ENCODE data around the gene RET. TPM values are rescaled to one million over a fixed set of nuclear protein-coding genes. Genes with fewer than 3 reads are reported as not detected.

The RET gene
- total and polyA plus RNA-seq, 4 donors, result 0.31 to 1.3 (median 0.77) TPM

DNA sequence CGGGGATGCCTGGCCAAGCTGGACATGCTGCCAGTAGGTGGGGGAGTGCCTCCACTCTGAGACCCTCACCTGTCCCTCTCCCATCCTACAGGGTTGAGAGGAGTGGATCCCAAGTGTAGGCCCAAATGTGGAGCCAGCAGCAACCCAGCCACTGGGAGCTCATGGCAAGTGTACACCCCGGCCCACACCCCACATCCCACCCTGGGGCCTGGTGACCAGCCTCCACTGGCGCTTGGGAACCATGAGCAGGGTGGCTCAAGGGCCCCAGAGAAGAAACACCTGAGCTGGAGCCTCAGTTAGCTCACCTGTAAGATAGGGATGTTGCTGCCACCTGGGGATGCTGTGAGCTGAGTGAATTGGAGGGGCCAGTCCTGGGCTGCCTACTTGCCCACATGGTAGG is 10.4 kb upstream of the RET start:
- Histone ChIP-seq H3K4me3 (no peak overlapping the region), H3K36me3 (ENCODE audit: control insufficient read depth in 4 of 4, insufficient read depth in 4 of 4, low read length in 4 of 4) (no peaks in the 10 kb centered on the region), H3K27me3 (ENCODE audit: control insufficient read depth in 3 of 3, insufficient read depth in 3 of 3, low read length in 2 of 3) (no peaks in the 10 kb centered on the region), H3K9me3 (ENCODE audit: control insufficient read depth in 4 of 4, insufficient read depth in 3 of 4, low read length in 3 of 4) (no peaks in the 10 kb centered on the region), H3K27ac (ENCODE audit: low read depth in 1 of 2, low read length in 1 of 2) (no peak overlapping the region), H3K9ac (ENCODE audit: insufficient read depth in 1 of 2, low read length in 2 of 2) (no peak overlapping the region), H3K4me1 (ENCODE audit: control insufficient read depth in 5 of 5, insufficient read depth in 5 of 5, low read length in 5 of 5) (peaks cover 0 to 7% (median 0%) of the 10 kb centered on the region in 5 donors)
- ATAC-seq (ENCODE audit: insufficient read depth, low FRiP score), result no peak
- DNase-seq, result no peak
- 64 to 97% methylated on average over 3 of the region's 3 CpGs for WGBS, 2 donors
- TF ChIP-seq, protein P1, sequence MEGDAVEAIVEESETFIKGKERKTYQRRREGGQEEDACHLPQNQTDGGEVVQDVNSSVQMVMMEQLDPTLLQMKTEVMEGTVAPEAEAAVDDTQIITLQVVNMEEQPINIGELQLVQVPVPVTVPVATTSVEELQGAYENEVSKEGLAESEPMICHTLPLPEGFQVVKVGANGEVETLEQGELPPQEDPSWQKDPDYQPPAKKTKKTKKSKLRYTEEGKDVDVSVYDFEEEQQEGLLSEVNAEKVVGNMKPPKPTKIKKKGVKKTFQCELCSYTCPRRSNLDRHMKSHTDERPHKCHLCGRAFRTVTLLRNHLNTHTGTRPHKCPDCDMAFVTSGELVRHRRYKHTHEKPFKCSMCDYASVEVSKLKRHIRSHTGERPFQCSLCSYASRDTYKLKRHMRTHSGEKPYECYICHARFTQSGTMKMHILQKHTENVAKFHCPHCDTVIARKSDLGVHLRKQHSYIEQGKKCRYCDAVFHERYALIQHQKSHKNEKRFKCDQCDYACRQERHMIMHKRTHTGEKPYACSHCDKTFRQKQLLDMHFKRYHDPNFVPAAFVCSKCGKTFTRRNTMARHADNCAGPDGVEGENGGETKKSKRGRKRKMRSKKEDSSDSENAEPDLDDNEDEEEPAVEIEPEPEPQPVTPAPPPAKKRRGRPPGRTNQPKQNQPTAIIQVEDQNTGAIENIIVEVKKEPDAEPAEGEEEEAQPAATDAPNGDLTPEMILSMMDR (IDR thresholded peaks at IDR 0.05; ENCODE audit: control extremely low read depth, extremely low read depth), result no peak

DNA sequence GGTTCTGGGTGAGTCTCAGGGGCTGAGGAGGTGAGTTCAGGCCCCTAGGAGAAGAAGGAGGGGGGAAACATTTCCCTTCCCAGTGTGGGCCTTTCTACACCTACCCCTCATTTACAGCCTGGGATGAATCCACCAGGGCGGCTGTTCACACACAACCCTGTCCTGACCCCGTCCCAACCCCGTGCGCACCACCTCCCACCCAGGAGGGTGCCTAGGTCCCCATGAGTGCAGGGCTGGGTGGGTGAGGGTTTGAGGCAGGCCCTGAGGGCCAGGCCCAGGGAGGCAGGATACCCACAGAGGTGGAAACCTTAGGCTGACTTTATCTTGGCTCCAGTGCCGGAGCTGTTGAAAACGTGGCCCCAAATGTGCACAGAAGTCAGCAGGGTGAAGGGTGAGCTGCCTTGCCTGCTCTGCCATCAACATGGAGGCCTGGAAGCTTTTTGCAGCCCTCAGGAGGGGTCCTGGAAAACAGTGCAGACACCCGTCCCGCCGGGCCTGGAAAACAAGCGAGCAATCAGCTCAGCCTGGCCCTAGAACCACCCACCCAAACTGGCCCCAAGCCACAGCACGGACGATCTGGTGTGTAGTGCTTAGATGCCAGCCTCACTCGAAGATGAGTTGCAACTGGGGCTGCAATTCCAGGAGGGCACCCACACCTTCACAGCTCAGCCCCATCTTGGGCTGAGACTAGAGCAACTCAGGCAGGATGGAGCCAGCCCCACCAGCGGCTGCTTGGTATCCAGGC is 9.3 kb upstream of the RET start:
- TF ChIP-seq, protein P1 (IDR thresholded peaks at IDR 0.05; ENCODE audit: control extremely low read depth, extremely low read depth), result no peak
- H3K4me3 ChIP-seq, result no peak overlapping the region
- ATAC-seq (ENCODE audit: insufficient read depth, low FRiP score), result no peak
- no peak overlapping the region for H3K27ac ChIP-seq (ENCODE audit: low read depth in 1 of 2, low read length in 1 of 2)
- no peak for DNase-seq
- 84 to 92% methylated on average over 14 of the region's 14 CpGs for WGBS, 2 donors
- no peak overlapping the region for H3K9ac ChIP-seq (ENCODE audit: insufficient read depth in 1 of 2, low read length in 2 of 2)
- no peaks in the 10 kb centered on the region for H3K36me3 ChIP-seq (ENCODE audit: control insufficient read depth in 4 of 4, insufficient read depth in 4 of 4, low read length in 4 of 4)
- H3K4me1 ChIP-seq (ENCODE audit: control insufficient read depth in 5 of 5, insufficient read depth in 5 of 5, low read length in 5 of 5), result peaks cover 0 to 7% (median 0%) of the 10 kb centered on the region in 5 donors
- no peaks in the 10 kb centered on the region for H3K9me3 ChIP-seq (ENCODE audit: control insufficient read depth in 4 of 4, insufficient read depth in 3 of 4, low read length in 3 of 4)
- H3K27me3 ChIP-seq (ENCODE audit: control insufficient read depth in 3 of 3, insufficient read depth in 3 of 3, low read length in 2 of 3), result no peaks in the 10 kb centered on the region

DNA sequence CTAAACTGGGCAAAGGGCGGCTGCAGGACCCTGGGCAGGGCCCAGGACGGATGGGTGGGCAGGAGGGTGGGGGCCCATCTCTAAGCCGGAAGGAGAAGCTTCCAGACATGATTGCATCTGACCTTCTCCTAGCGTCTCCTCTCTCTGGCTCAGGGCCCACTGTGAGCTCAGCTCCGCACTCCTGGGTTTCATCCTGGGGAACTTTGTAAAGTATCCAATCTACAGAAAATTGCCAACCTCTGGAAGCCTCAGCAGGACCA is 8.8 kb upstream of the RET start:
- Histone ChIP-seq H3K27ac (ENCODE audit: low read depth in 1 of 2, low read length in 1 of 2) (no peak overlapping the region), H3K9ac (ENCODE audit: insufficient read depth in 1 of 2, low read length in 2 of 2) (no peak overlapping the region), H3K4me1 (ENCODE audit: control insufficient read depth in 5 of 5, insufficient read depth in 5 of 5, low read length in 5 of 5) (peaks cover 0 to 7% (median 0%) of the 10 kb centered on the region in 5 donors), H3K9me3 (ENCODE audit: control insufficient read depth in 4 of 4, insufficient read depth in 3 of 4, low read length in 3 of 4) (no peaks in the 10 kb centered on the region), H3K36me3 (ENCODE audit: control insufficient read depth in 4 of 4, insufficient read depth in 4 of 4, low read length in 4 of 4) (no peaks in the 10 kb centered on the region), H3K4me3 (no peak overlapping the region), H3K27me3 (ENCODE audit: control insufficient read depth in 3 of 3, insufficient read depth in 3 of 3, low read length in 2 of 3) (no peaks in the 10 kb centered on the region)
- WGBS, 2 donors, result 79 to 92% methylated on average over 5 of the region's 5 CpGs
- ATAC-seq (ENCODE audit: insufficient read depth, low FRiP score), result no peak
- TF ChIP-seq, protein P1 (IDR thresholded peaks at IDR 0.05; ENCODE audit: control extremely low read depth, extremely low read depth), result no peak
- DNase-seq, result no peak
